Measurements from ENCODE around the gene KAT2B. TPM values are rescaled to one million over a fixed set of nuclear protein-coding genes. Genes with fewer than 3 reads are reported as not detected.

Gene KAT2B
- total RNA-seq, 2 donors from 2014 or later: 16.4 to 31.7 TPM

GRCh38 chr3:20035019-20035418 is 5.2 kb upstream of the KAT2B start:
- H3K9me3 ChIP-seq: no peaks in the 10 kb centered on the region
- intact Hi-C loops (cut with DNase I): loop anchor here (5.0 kb wide), 1 partner anchor 88 kb away; the partner anchor contains the start of gene RAB5A
- no peak overlapping the region for H3K4me3 ChIP-seq
- DNase-seq (ENCODE audit: low spot score): no peak
- no peaks in the 10 kb centered on the region for H3K4me1 ChIP-seq (replicated peaks)
- TF ChIP-seq CTCF (IDR thresholded peaks at IDR 0.05) (no peak), POLR2AphosphoS5 (IDR thresholded peaks at IDR 0.05) (no peak), POLR2A (IDR thresholded peaks at IDR 0.05) (no peak)
- no peaks in the 10 kb centered on the region for H3K27me3 ChIP-seq (replicated peaks; ENCODE audit: insufficient read depth)
- no peak overlapping the region for H3K27ac ChIP-seq
- H3K36me3 ChIP-seq: no peaks in the 10 kb centered on the region
- WGBS: 91% methylated on average over 4 of the region's 4 CpGs

- H3K27me3 ChIP-seq (replicated peaks; ENCODE audit: insufficient read depth): no peaks in the 10 kb centered on the region
- H3K4me3 ChIP-seq: no peak overlapping the region
- H3K27ac ChIP-seq: no peak overlapping the region
- TF ChIP-seq CTCF (IDR thresholded peaks at IDR 0.05) (peak in 1 of 4 experiments; percentile 19), POLR2A (IDR thresholded peaks at IDR 0.05) (no peak), POLR2AphosphoS5 (IDR thresholded peaks at IDR 0.05) (no peak)
- DNase-seq (ENCODE audit: low spot score): no peak
- H3K36me3 ChIP-seq: no peaks in the 10 kb centered on the region
- 91% methylated on average over 1 of the region's 1 CpG for WGBS
- H3K9me3 ChIP-seq: no peaks in the 10 kb centered on the region
- intact Hi-C loops (cut with DNase I): loop anchor here (5.0 kb wide), 1 partner anchor 90 kb away; the partner anchor contains the start of gene RAB5A
- no peaks in the 10 kb centered on the region for H3K4me1 ChIP-seq (replicated peaks)
These were observed 2.8 kb upstream of the KAT2B start for GRCh38 chr3:20037255-20037996.

- no peak for TF ChIP-seq CTCF (IDR thresholded peaks at IDR 0.05)
- peak; percentile 7 for TF ChIP-seq POLR2AphosphoS5 (IDR thresholded peaks at IDR 0.05)
- TF ChIP-seq POLR2A (IDR thresholded peaks at IDR 0.05): no peak
- intact Hi-C loops (cut with DNase I): loop anchor here (5.0 kb wide), 1 partner anchor 92 kb away; the partner anchor contains the start of gene RAB5A
- no peak for DNase-seq (ENCODE audit: low spot score)
- Histone ChIP-seq H3K9me3 (no peaks in the 10 kb centered on the region), H3K4me1 (replicated peaks) (no peaks in the 10 kb centered on the region), H3K27ac (peak overlapping the region; percentile 97), H3K36me3 (no peaks in the 10 kb centered on the region), H3K27me3 (replicated peaks; ENCODE audit: insufficient read depth) (no peaks in the 10 kb centered on the region), H3K4me3 (peak overlapping the region; percentile 62 to 74)
- WGBS: 10% methylated on average over 16 of the region's 16 CpGs
These were observed 1.4 kb upstream of the KAT2B start for GRCh38 chr3:20038699-20039465.

GRCh38 chr3:20039466-20039764 is 831 bp upstream of the KAT2B start:
- Histone ChIP-seq H3K27me3 (replicated peaks; ENCODE audit: insufficient read depth) (no peaks in the 10 kb centered on the region), H3K4me3 (peak overlapping the region; percentile 62 to 74), H3K9me3 (no peaks in the 10 kb centered on the region), H3K4me1 (replicated peaks) (no peaks in the 10 kb centered on the region), H3K27ac (peak overlapping the region; percentile 97), H3K36me3 (no peaks in the 10 kb centered on the region)
- TF ChIP-seq POLR2A (IDR thresholded peaks at IDR 0.05): no peak
- TF ChIP-seq POLR2AphosphoS5 (IDR thresholded peaks at IDR 0.05): no peak
- no peak for TF ChIP-seq CTCF (IDR thresholded peaks at IDR 0.05)
- intact Hi-C loops (cut with DNase I): loop anchor here (5.0 kb wide), 1 partner anchor 92 kb away; the partner anchor contains the start of gene RAB5A
- 0% methylated on average over 4 of the region's 4 CpGs for whole genome bisulfite sequencing
- no peak for DNase-seq (ENCODE audit: low spot score)
